Measurements from ENCODE around the gene FCHO2. TPM values are rescaled to one million over a fixed set of nuclear protein-coding genes. Genes with fewer than 3 reads are reported as not detected.

FCHO2 gene
- total RNA-seq, 1 experiment from 2014 or later, result 36.5 TPM

GRCh38 chr5:72936893-72937292 is 18.9 kb upstream of the FCHO2 start:
- no TSS peak for BruUV-seq (replicated peaks)
- CTCF ChIA-PET, result no interaction called here
- no peaks in the 10 kb centered on the region for H3K36me3 Mint-ChIP-seq (ENCODE audit: insufficient read depth, unreplicated experiment)

GRCh38 chr5:72937517-72938061 is 18.3 kb upstream of the FCHO2 start:
- TF ChIP-seq CTCF (IDR thresholded peaks at IDR 0.05; ENCODE audit: unreplicated experiment), result no peak
- CTCF ChIA-PET, result interaction anchor here (1.0 to 1.1 kb wide), 2 partner anchors 14 to 514 kb away, joined by 3 to 4 read pairs; no protein-coding TSS in a partner anchor
- intact Hi-C loops (cut with micrococcal nuclease; ENCODE audit: unreplicated experiment), result no loop called here
- peaks cover 29% of the 10 kb centered on the region for H3K4me1 Mint-ChIP-seq (ENCODE audit: low read depth, unreplicated experiment)
- no peak overlapping the region for H3K4me3 Mint-ChIP-seq (ENCODE audit: low read depth, unreplicated experiment)
- H3K36me3 Mint-ChIP-seq (ENCODE audit: insufficient read depth, unreplicated experiment), result no peaks in the 10 kb centered on the region
- no peak for DNase-seq
- peaks cover 4% of the 10 kb centered on the region for H3K9me3 Mint-ChIP-seq (ENCODE audit: low read depth, unreplicated experiment)
- no peaks in the 10 kb centered on the region for H3K27me3 Mint-ChIP-seq (ENCODE audit: unreplicated experiment)
- no peak overlapping the region for H3K27ac Mint-ChIP-seq (ENCODE audit: unreplicated experiment)
- BruUV-seq (replicated peaks), result no TSS peak

More at GRCh38 chr5:72936893-72937292, 18.9 kb upstream of the FCHO2 start:
- no peak overlapping the region for H3K27ac Mint-ChIP-seq (ENCODE audit: unreplicated experiment)
- H3K4me3 Mint-ChIP-seq (ENCODE audit: low read depth, unreplicated experiment), result no peak overlapping the region
- H3K27me3 Mint-ChIP-seq (ENCODE audit: unreplicated experiment), result no peaks in the 10 kb centered on the region
- peaks cover 4% of the 10 kb centered on the region for H3K9me3 Mint-ChIP-seq (ENCODE audit: low read depth, unreplicated experiment)
- intact Hi-C loops (cut with micrococcal nuclease; ENCODE audit: unreplicated experiment), result no loop called here
- H3K4me1 Mint-ChIP-seq (ENCODE audit: low read depth, unreplicated experiment), result peaks cover 29% of the 10 kb centered on the region
- no peak for TF ChIP-seq CTCF (IDR thresholded peaks at IDR 0.05; ENCODE audit: unreplicated experiment)
- no peak for DNase-seq

- Mint-ChIP-seq H3K4me1 (ENCODE audit: low read depth, unreplicated experiment) (peaks cover 29% of the 10 kb centered on the region), H3K27ac (ENCODE audit: unreplicated experiment) (no peak overlapping the region), H3K36me3 (ENCODE audit: insufficient read depth, unreplicated experiment) (no peaks in the 10 kb centered on the region), H3K27me3 (ENCODE audit: unreplicated experiment) (no peaks in the 10 kb centered on the region), H3K4me3 (ENCODE audit: low read depth, unreplicated experiment) (no peak overlapping the region), H3K9me3 (ENCODE audit: low read depth, unreplicated experiment) (peaks cover 4% of the 10 kb centered on the region)
- TF ChIP-seq CTCF (IDR thresholded peaks at IDR 0.05; ENCODE audit: unreplicated experiment), result no peak
- no TSS peak for BruUV-seq (replicated peaks)
- DNase-seq, result peak; percentile 29
- intact Hi-C loops (cut with micrococcal nuclease; ENCODE audit: unreplicated experiment), result no loop called here
- CTCF ChIA-PET, result interaction anchor here (1.0 to 1.1 kb wide), 2 partner anchors 14 to 513 kb away, joined by 3 to 4 read pairs; no protein-coding TSS in a partner anchor
Measured at GRCh38 chr5:72938206-72938605, 17.6 kb upstream of the FCHO2 start.

GRCh38 chr5:72940082-72940481 is 15.8 kb upstream of the FCHO2 start:
- CTCF ChIA-PET, result no interaction called here
- H3K36me3 Mint-ChIP-seq (ENCODE audit: insufficient read depth, unreplicated experiment), result no peaks in the 10 kb centered on the region
- intact Hi-C loops (cut with micrococcal nuclease; ENCODE audit: unreplicated experiment), result no loop called here
- no TSS peak for BruUV-seq (replicated peaks)
- H3K4me1 Mint-ChIP-seq (ENCODE audit: low read depth, unreplicated experiment), result peaks cover 29% of the 10 kb centered on the region
- H3K27me3 Mint-ChIP-seq (ENCODE audit: unreplicated experiment), result no peaks in the 10 kb centered on the region
- TF ChIP-seq CTCF (IDR thresholded peaks at IDR 0.05; ENCODE audit: unreplicated experiment), result no peak
- no peak for DNase-seq
- H3K27ac Mint-ChIP-seq (ENCODE audit: unreplicated experiment), result no peak overlapping the region
- no peak overlapping the region for H3K4me3 Mint-ChIP-seq (ENCODE audit: low read depth, unreplicated experiment)
- no peaks in the 10 kb centered on the region for H3K9me3 Mint-ChIP-seq (ENCODE audit: low read depth, unreplicated experiment)

Data from Calu3 (cell line).